GM20000 (cell line): ENCODE data around the gene ATP6V1G2.

ENCODE experiments used
- DNase-seq: peaks from one replicate; pipeline ENCODE4 v3.0.0; 2012; ENCODE audit warnings: low spot score
- CTCF ChIP-seq: IDR thresholded peaks from 2 replicates; pipeline ENCODE4 v1.5.1; 2012; ENCODE audit warnings: mild to moderate bottlenecking, control low read depth; ENCODE audit errors: extremely low read depth, missing control alignments

ATP6V1G2 gene

DNA sequence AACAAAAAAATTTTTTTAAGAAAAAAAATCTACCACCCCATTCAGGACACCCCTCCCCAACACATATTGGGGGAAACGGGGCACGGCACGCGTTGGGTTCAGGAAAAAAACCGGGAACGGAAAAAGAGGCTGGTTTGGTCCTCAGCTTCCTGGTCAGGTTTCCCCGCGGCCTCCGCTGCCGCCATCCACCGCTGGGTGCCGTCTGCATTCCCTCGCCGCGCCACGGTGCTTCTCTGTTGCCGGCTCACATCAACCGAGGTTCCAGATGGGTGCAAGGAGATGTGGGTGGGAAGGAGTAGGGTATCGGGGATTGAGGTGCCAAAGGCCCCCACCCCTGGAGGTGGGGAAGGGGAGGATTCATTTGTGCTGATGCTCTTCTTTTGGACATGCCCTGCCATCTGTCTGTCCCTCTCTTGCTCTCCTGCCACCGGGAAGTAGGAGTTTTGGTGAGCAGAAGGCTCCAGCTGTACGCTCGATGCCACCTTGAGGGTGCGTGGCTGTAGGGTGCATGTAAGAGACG, 11.8 kb downstream of the ATP6V1G2 start:
- DNase-seq, result no peak

GRCh38 chr6:31534011-31534410, 12.4 kb downstream of the ATP6V1G2 start:
- TF ChIP-seq CTCF, result no peak
- no peak for DNase-seq

More for the DNA sequence above, 11.8 kb downstream of the ATP6V1G2 start:
- TF ChIP-seq CTCF, result no peak

DNA sequence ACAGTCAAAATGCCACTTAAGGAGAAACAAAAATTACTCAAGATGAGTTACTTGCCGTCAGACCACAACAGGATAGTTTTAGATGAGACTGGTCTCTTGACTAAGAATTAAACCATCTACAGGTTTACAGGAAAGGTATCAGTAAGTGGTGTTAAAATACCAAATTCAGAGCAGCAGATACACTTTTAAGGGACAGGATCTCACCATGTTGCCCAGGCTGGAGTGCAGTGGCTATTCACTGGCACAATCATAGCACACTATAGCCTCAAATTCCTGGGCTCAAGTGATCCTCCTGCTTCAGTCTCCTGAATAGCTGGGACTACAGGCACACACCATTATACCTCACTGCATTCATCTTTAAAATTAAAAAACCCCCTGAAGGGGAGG, 13.0 kb downstream of the ATP6V1G2 start:
- no peak for DNase-seq
- no peak for TF ChIP-seq CTCF

GRCh38 chr6:31532644-31533454, 13.6 kb downstream of the ATP6V1G2 start:
- no peak for TF ChIP-seq CTCF
- no peak for DNase-seq

DNA sequence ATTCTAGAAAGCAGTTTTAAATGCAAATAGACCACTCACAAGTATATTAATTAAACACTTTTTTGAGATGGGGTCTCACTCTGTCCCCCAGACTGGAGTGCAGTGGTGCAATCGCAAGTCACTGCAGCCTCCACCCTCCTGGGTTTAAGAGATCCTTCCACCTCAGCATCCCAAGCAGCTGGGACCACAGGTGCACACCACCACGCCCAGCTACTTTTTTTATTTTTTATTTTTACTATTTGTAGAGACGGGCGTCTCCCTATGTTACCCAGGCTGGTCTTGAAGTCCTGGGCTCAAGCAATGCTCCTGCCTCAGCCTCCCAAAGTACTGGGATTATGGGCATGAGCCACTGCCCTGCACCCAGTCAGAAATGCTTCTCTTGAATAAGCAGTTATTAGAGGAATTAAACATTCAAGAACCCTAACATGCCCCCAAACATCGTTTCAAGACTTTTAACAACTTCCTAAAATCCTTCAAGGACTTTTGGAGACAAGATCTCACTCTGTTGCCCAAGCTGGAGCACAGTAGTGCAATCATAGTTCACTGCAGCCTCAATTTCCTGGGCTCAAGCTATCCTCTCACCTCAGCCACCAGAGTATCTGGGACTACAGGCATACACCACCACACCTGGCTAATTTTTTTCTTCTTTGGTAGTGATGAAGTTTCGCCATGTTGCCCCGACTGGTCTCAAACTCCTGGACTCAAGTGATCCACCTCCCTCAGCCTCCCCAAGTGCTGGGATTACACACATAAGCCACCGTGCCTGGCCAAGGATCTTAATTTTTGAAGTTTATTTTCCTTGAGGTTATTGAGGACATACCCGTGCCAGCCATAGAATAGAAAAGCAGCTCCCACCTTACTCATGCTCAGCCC, 14.4 kb downstream of the ATP6V1G2 start:
- TF ChIP-seq CTCF, result no peak
- no peak for DNase-seq

GRCh38 chr6:31531162-31531561, 15.2 kb downstream of the ATP6V1G2 start:
- no peak for TF ChIP-seq CTCF
- DNase-seq, result no peak

DNA sequence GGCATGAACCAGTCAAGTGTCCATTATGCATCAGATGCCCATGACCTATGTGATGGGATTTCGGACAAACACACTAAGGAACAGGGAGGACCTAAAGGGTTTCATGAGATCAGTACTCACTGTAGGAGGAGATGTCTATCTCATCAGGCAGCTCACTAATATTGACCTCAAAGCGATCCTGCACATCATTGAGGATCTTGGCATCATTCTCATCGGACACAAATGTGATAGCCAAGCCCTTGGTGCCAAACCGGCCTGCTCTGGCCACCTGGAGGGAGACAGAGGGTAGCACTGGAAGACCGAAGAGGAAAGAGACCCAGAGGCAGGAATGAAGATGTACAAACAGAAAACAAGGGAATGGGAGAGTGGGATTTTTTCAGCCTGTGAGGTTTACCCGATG, 15.7 kb downstream of the ATP6V1G2 start:
- no peak for TF ChIP-seq CTCF
- DNase-seq, result no peak
